ENCODE data around the gene LRRC55.

DNA sequence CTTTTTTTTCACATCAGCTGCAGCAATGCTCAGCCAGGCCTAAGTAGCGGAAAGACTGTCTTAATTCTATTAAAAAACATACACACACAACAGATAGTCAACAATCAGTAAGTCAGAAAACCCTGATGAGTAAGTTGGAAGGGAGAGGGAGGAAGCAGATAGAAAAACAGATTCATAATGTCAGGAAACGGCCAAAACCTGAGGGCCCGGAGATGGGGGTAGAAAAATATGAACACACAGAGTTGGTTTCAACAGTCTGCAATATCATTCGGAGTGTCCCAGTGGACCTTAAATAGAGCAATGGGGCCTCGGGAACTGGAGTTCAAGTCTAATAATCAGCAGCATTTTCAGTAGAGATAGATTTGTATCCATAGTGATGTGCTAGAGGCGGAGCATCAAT lies 14.8 kb downstream of the LRRC55 start:
- TF ChIP-seq, protein P1, sequence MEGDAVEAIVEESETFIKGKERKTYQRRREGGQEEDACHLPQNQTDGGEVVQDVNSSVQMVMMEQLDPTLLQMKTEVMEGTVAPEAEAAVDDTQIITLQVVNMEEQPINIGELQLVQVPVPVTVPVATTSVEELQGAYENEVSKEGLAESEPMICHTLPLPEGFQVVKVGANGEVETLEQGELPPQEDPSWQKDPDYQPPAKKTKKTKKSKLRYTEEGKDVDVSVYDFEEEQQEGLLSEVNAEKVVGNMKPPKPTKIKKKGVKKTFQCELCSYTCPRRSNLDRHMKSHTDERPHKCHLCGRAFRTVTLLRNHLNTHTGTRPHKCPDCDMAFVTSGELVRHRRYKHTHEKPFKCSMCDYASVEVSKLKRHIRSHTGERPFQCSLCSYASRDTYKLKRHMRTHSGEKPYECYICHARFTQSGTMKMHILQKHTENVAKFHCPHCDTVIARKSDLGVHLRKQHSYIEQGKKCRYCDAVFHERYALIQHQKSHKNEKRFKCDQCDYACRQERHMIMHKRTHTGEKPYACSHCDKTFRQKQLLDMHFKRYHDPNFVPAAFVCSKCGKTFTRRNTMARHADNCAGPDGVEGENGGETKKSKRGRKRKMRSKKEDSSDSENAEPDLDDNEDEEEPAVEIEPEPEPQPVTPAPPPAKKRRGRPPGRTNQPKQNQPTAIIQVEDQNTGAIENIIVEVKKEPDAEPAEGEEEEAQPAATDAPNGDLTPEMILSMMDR (IDR thresholded peaks at IDR 0.05), result no peak
- no peak for TF ChIP-seq POLR2A (IDR thresholded peaks at IDR 0.05)
